ENCODE results near the gene MACROH2A1. TPM values are rescaled to one million over a fixed set of nuclear protein-coding genes. Genes with fewer than 3 reads are reported as not detected.

Gene MACROH2A1
- total RNA-seq, 1 donor from 2014 or later, result 181 TPM

DNA sequence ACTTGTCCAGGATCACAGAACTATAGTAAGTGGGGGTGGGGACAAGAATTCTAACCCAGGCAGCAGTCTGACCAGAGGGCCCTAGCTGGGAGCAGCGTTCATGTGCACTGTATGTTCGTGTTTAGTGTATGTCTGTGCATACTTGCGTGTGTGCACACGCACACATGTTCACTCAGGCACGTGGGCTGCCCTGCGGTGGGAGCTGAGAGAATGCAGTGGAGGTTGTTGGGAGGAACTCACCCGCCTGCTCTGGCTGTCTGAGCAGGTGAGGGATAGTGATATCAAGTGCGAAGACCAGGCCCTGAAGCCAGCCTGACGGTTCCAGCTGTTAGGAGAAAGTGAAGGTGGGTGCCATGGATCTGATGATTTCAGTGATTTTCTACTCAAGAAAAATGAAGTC lies 47.2 kb upstream of the MACROH2A1 start:
- H3K27ac Mint-ChIP-seq (ENCODE audit: unreplicated experiment), result no peak overlapping the region
- no peaks in the 10 kb centered on the region for H3K9me3 Mint-ChIP-seq (ENCODE audit: unreplicated experiment)
- H3K27me3 Mint-ChIP-seq (ENCODE audit: unreplicated experiment), result peaks cover 3% of the 10 kb centered on the region
- no peaks in the 10 kb centered on the region for H3K36me3 Mint-ChIP-seq (ENCODE audit: low read depth, unreplicated experiment)
- TF ChIP-seq, protein P1, sequence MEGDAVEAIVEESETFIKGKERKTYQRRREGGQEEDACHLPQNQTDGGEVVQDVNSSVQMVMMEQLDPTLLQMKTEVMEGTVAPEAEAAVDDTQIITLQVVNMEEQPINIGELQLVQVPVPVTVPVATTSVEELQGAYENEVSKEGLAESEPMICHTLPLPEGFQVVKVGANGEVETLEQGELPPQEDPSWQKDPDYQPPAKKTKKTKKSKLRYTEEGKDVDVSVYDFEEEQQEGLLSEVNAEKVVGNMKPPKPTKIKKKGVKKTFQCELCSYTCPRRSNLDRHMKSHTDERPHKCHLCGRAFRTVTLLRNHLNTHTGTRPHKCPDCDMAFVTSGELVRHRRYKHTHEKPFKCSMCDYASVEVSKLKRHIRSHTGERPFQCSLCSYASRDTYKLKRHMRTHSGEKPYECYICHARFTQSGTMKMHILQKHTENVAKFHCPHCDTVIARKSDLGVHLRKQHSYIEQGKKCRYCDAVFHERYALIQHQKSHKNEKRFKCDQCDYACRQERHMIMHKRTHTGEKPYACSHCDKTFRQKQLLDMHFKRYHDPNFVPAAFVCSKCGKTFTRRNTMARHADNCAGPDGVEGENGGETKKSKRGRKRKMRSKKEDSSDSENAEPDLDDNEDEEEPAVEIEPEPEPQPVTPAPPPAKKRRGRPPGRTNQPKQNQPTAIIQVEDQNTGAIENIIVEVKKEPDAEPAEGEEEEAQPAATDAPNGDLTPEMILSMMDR (IDR thresholded peaks at IDR 0.05; ENCODE audit: unreplicated experiment), result no peak
- H3K4me1 Mint-ChIP-seq (ENCODE audit: unreplicated experiment), result peaks cover 21% of the 10 kb centered on the region
- DNase-seq (ENCODE audit: low spot score), result no peak
- no peak overlapping the region for H3K4me3 Mint-ChIP-seq (ENCODE audit: unreplicated experiment)

DNA sequence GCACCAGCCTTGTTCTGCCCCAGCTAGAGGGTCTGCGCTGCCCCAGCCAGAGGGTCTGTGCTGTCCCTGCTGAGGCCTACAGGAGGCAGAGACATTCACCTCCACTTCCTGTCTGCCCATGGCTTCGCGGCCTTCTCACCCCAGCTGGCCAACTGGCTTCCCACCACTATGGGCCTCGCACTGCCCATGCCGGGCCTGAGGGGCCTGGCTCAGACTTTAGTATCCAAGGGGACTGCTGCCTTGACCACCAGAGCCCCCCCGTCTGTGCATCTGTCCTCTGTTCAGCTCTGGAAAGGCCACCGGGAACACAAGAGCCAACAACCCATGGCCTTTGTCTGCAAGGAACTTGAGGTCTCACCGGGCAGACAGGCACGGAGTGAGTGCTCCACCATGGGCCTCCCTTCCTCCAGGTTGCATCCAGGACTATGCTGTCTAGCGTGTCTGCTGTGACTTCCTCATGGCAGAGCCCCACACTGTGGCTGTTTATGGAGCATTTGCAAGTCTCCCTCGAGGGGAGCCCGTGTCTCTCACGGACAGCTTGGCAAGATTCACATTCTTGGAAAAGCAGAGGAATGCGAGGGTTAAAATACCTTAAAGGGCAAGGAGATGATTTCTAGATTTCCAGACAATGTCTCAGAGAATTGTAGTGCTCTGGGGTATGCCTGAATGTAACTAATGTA lies 46.4 kb upstream of the MACROH2A1 start:
- H3K36me3 Mint-ChIP-seq (ENCODE audit: low read depth, unreplicated experiment), result no peaks in the 10 kb centered on the region
- DNase-seq (ENCODE audit: low spot score), result no peak

DNA sequence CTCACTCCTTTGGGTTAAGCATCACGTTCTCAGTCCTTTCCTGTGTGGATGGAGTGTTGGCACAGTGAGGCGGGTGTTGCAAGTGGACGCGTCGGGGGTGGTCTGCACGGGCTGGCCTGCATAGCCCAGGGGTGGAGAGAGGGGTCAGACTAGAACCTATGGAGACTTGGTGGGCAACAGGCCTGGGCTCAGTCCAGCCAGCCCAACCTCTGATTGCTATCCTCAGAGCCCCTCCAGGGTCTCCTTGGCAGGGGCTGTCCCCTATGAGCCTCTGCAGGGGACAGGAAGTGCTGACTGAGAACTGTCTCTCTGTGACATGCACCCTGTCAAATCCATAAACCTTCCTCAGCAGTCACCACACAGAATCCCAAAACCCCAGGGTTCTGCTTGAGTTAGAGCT lies 45.9 kb upstream of the MACROH2A1 start:
- Mint-ChIP-seq H3K36me3 (ENCODE audit: low read depth, unreplicated experiment) (no peaks in the 10 kb centered on the region), H3K27ac (ENCODE audit: unreplicated experiment) (no peak overlapping the region), H3K9me3 (ENCODE audit: unreplicated experiment) (no peaks in the 10 kb centered on the region), H3K27me3 (ENCODE audit: unreplicated experiment) (peaks cover 2% of the 10 kb centered on the region), H3K4me1 (ENCODE audit: unreplicated experiment) (peaks cover 22% of the 10 kb centered on the region), H3K4me3 (ENCODE audit: unreplicated experiment) (no peak overlapping the region)
- DNase-seq (ENCODE audit: low spot score), result no peak
- TF ChIP-seq, protein P1 (IDR thresholded peaks at IDR 0.05; ENCODE audit: unreplicated experiment), result no peak

More for the DNA sequence above, 46.4 kb upstream of the MACROH2A1 start:
- peaks cover 22% of the 10 kb centered on the region for H3K4me1 Mint-ChIP-seq (ENCODE audit: unreplicated experiment)
- TF ChIP-seq, protein P1 (IDR thresholded peaks at IDR 0.05; ENCODE audit: unreplicated experiment), result no peak
- no peak overlapping the region for H3K4me3 Mint-ChIP-seq (ENCODE audit: unreplicated experiment)
- H3K9me3 Mint-ChIP-seq (ENCODE audit: unreplicated experiment), result no peaks in the 10 kb centered on the region
- no peak overlapping the region for H3K27ac Mint-ChIP-seq (ENCODE audit: unreplicated experiment)
- H3K27me3 Mint-ChIP-seq (ENCODE audit: unreplicated experiment), result peaks cover 2% of the 10 kb centered on the region

DNA sequence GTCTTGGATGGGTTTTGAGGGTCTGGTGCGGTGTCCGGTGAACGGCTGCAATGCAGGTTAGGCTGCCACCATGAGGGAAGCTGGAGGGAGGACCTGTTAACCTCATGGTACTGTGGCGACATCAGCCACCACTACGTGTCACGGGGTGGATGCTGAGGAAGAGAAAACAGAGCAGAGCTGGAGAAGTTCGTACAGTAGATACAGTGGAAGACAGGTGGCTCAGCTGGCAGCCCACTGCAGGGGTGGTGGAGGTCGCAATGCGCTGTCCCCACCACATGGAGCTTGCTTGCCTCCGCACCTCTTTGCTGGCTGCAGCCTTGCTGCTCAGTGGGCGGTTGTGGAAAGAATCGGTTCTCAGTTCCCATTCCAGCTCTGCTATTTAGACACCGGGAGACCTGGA lies 45.3 kb upstream of the MACROH2A1 start:
- TF ChIP-seq, protein P1 (IDR thresholded peaks at IDR 0.05; ENCODE audit: unreplicated experiment), result no peak
- no peak overlapping the region for H3K4me3 Mint-ChIP-seq (ENCODE audit: unreplicated experiment)
- DNase-seq (ENCODE audit: low spot score), result no peak
- peaks cover 22% of the 10 kb centered on the region for H3K4me1 Mint-ChIP-seq (ENCODE audit: unreplicated experiment)
- H3K9me3 Mint-ChIP-seq (ENCODE audit: unreplicated experiment), result no peaks in the 10 kb centered on the region
- no peaks in the 10 kb centered on the region for H3K36me3 Mint-ChIP-seq (ENCODE audit: low read depth, unreplicated experiment)
- H3K27me3 Mint-ChIP-seq (ENCODE audit: unreplicated experiment), result peaks cover 2% of the 10 kb centered on the region
- no peak overlapping the region for H3K27ac Mint-ChIP-seq (ENCODE audit: unreplicated experiment)

DNA sequence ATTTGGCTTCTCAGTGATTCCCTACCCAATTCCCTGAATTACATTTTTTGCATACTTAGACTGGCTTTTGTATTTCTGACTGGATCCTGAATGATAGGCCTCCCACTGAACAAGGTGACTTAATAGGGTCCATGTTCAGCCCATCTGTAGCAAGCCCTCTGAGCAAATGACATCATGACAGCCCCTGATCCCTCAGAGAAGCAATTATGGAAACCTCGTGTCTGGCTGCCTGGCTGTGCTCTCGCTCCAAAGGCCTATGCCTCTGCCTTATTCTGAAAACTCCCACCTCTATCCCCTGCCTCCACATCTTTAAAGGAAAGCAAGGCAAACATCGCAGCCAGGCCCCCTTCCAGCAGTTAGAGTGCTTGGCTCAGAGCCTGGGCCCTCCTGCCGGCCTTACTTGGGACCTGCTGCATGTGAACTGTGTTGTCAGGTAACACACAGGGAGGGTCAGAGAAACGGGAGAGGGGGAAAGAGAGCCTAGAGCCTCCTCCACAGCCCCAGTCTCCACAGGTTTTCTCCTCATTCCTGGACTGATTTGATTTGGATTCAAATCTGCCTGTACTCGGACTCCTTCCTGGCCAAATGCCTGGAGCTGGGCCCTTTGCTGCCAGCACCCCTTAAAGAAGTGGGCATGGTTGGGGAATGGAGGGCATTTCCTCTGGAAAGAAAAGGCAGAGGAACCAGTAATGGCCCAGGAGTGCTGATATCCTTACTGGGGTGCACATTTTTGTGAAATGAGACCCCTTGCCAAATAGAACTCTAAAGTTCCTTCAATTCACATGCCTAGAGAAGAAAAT lies 44.3 kb upstream of the MACROH2A1 start:
- Mint-ChIP-seq H3K27me3 (ENCODE audit: unreplicated experiment) (peaks cover 4% of the 10 kb centered on the region), H3K9me3 (ENCODE audit: unreplicated experiment) (no peaks in the 10 kb centered on the region)

More for the DNA sequence above, 44.3 kb upstream of the MACROH2A1 start:
- Mint-ChIP-seq H3K36me3 (ENCODE audit: low read depth, unreplicated experiment) (no peaks in the 10 kb centered on the region), H3K27ac (ENCODE audit: unreplicated experiment) (no peak overlapping the region), H3K4me3 (ENCODE audit: unreplicated experiment) (no peak overlapping the region), H3K4me1 (ENCODE audit: unreplicated experiment) (peaks cover 15% of the 10 kb centered on the region)
- DNase-seq (ENCODE audit: low spot score), result no peak
- TF ChIP-seq, protein P1 (IDR thresholded peaks at IDR 0.05; ENCODE audit: unreplicated experiment), result no peak

All from endothelial cell (in vitro differentiated cells).